HT-29 (cell line): ENCODE results near the gene OR10H1. TPM values are rescaled to one million over a fixed set of nuclear protein-coding genes. Genes with fewer than 3 reads are reported as not detected.
"Not testable (repeated sequence)": the region's sequence is repeated elsewhere in the genome, so short reads cannot be mapped to it uniquely, and the experiment has no call there.

ENCODE experiments used
- DNase-seq: peaks from one replicate; pipeline ENCODE4 v3.0.0-alpha.2; 2015; ENCODE audit warnings: low spot score
- total RNA-seq: library from RNA; depleted of rRNA; stranded (reverse); fragments of >200 nt; shearing (Covaris generic); gene quantifications from 2 replicates; pipeline ENCODE4 v1.2.3, GENCODE V29; 2014

Gene OR10H1
- total RNA-seq, 1 experiment from 2014 or later, result not detected

GRCh38 chr19:15828611-15829305 lies 13.3 kb upstream of the OR10H1 start:
- peak; percentile 70 for DNase-seq

DNA sequence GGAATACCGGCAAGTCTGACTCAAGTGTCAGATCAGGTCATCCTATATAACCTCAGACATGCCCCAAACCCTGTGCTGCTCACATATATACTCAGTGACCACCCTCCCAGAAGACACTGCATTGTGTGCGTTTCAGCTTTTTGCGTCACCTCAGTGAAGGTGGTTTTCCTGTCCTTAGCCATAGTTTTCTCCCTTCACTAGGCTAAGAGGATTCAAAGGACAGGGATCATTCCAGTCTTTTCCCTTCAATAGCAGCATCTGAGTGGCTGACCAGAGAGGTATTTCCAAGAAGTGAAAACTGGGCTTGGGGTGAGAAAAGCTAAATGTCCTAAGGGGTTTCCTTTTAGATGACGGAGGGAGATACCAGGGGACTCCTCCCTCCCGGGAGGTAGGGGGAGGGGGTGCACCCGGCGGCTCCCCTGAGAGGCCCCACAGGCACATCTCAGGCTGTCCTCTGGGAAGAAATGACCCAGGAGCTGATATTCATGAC lies 12.7 kb upstream of the OR10H1 start:
- no peak for DNase-seq

GRCh38 chr19:15825753-15826152 lies 10.3 kb upstream of the OR10H1 start:
- no peak for DNase-seq

DNA sequence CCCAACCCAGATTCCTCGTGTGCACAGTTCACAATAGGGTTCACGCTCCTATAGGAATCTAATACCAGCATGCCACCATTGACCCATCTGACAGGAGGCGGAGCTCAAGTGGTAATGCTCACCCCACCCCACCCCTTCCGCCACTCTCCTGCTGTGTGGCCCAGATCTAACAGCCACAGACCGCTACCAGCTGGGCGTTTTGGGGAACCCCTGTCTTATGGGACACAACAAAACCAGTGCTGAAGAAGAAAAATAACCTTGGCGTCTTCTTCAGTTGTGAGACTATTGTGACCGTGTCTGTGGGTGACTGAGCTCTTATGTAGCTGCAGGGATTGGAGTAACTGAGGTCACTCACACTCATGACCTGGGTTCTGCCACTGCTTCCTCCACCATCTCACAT lies 5.2 kb upstream of the OR10H1 start:
- no peak for DNase-seq

- DNase-seq, result no peak
Measured at GRCh38 chr19:15813916-15814315, 1.5 kb downstream of the OR10H1 start.

DNA sequence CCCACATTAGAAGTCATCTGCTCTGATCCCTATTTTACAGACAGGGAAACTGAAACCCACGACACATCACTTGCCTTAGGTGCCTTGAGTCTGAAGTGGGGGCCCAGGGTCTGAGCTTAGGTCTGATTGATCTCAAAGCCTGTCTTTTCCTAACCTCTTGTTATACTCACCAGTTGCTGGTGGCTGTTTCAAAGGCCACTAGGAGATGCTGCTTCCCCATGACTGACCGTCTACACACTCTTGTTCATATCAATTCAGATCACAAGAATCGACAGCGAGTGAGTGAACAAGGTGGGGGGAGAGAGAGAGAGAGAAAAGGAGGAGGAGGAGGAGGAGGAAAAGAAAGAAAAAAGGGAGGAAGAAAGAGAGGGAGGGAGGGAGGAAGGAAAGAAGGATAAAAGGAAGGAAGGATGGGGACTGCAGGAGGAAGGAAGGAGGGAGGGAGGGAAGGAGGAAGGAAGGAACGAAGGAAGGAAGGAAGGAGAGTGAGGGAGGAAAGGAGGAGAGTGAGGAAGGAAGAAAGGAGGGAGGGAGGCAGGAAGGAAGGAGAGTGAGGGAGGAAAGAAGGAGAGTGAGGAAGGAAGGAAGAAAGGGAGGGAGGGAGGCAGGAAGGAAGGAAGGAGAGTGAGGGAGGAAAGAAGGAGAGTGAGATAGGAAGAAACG lies 3.3 kb downstream of the OR10H1 start:
- DNase-seq, result peak; percentile 40

GRCh38 chr19:15811476-15811875 lies 4.0 kb downstream of the OR10H1 start:
- DNase-seq, result no peak

DNA sequence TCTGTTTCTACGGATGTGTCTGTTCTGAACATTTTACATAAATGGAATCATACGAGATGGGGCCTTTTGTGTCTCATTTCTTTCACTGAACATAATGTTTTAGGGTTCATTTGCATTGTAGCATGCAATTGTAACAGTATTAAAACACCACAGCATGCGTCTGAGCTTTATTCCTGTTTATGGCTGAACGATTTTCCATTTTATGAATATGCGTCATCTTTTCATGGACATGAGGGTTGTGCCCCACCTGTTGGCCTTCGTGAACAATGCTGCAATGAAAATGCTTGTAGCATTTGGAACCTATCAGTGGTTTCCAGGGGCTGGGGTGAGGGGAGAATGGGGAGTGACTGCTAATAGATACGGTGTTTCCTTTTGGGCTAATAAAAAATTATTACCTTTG lies 5.1 kb downstream of the OR10H1 start:
- peak; percentile 47 for DNase-seq

DNA sequence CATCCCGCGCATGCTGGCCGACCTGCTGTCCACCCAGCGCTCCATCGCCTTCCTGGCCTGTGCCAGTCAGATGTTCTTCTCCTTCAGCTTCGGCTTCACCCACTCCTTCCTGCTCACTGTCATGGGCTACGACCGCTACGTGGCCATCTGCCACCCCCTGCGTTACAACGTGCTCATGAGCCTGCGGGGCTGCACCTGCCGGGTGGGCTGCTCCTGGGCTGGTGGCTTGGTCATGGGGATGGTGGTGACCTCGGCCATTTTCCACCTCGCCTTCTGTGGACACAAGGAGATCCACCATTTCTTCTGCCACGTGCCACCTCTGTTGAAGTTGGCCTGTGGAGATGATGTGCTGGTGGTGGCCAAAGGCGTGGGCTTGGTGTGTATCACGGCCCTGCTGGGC lies 21.2 kb downstream of the OR10H1 start:
- not testable (repeated sequence) for DNase-seq

- DNase-seq, result peak; percentile 15
Measured at GRCh38 chr19:15790096-15790495, 25.4 kb downstream of the OR10H1 start.

DNA sequence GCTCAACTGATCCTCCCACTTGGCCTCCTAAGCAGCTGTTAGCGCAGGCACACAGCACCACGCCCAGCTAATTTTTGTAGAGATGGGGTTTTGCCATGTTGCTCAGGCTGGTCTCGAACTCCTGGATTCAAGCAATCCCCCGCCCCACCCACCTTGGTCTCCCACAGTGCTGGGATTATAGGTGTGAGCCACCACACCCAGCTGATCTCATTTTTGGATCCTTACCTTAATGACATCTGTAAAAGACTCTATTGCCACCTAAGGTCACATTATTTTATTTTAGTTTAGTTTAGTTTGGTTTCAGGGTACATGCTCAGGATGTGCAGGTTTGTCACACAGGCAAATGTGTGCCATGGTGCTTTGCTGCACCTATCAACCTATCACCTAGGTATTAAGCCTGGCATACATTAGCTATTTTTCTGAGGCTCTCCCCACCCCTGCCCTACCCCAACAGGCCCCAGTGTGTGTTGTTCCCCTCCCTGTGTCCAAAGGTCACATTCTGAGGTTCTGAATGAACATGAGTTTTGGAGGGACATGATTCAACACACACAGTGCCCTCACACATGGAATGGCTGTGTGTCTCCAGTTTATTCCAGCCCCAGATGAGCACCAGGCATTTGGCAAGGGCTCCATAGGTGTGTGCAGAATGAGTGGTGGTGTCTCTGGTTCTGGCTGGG lies 26.7 kb downstream of the OR10H1 start:
- peak; percentile 53 for DNase-seq

DNA sequence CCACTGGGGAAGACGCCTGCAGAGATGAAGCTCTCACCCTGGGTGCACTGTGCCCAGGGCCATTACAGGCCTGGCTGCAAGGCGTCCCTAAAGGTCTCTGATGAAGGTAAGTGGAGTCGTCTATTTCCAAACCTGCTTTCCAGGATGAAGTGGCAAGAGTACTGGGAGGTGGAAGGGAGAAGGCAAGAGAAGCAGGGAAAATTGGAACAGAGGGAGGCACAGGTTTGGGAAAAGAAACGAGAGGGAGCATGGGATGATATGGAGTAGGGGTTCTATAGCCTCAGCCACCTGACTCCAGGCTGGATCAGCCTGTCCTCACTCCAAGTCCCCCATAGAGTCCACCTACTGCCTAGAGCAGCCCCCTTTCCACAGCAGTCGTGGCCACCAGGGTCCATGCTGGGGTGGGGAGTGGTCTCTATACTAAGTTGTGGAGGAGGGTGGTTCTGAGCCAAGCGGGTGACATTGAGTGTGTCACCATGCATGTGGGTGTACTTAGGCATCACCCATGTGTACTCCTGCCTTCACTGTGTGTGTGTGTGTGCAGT lies 27.8 kb downstream of the OR10H1 start, which contains the start of gene OR10H5:
TSS of gene OR10H5 (plus strand) at position 51 of the 545 bp plus-strand sequence. CDS start 6,388 bp downstream, outside the sequence.
- DNase-seq, result no peak

DNA sequence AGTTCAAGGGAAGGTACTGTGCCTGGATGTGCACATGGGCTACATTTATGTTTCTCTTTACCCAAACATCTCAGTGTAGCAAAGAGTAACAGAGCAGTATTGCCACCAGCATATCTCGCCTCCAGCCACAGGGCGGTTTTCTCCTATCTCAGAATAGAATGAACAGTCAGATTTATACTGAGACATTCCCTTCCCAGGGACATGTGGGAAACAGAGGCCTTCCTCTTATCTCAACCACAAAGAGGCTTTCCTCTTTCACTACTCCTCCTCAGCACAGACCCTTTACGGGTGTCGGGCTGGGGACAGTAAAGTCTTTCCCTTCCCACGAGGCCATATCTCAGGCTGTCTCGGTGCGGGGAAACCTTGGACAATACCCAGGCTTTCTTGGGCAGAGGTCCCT lies 32.6 kb downstream of the OR10H1 start:
- not testable (repeated sequence) for DNase-seq

DNA sequence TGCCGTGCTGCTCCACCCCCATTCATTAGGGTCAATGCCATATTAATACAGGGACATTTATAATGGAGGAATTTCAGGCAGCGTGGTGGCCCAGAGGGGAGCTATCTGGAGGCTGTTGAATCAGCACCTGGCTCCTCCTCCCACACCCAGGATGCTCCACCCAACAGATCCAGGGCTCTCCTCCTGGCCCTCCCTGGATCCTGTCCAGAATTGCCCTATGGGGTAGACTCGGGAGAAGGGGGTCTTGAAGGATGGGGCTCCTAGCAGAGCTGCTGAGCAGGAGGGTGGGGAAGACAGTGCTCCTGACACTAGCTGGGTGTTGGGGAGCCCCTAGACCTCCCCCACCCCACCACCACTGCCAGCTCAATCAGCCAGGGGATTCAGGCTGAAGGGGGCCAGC lies 33.3 kb downstream of the OR10H1 start:
- DNase-seq, result no peak

DNA sequence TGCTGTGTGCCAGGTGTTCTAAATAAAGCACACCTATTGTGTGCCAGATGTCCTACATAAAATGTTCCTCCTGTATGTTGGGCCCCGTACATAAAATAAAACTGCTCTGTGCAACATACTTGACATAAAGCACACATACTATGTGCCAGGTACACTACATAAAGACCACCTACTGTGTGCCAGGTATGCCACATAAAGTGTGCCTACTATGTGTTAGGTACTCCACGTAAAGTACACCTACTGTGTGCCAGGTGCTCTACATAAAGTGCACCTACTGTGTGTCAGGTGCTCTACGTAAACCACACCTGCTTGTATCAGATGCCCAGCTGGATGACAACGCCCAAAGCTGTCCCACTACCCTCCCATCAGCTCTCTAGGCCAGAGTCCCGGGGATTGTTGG lies 33.8 kb downstream of the OR10H1 start:
- DNase-seq, result no peak

GRCh38 chr19:15780610-15781418 lies 34.6 kb downstream of the OR10H1 start:
- peak; percentile 34 for DNase-seq

DNA sequence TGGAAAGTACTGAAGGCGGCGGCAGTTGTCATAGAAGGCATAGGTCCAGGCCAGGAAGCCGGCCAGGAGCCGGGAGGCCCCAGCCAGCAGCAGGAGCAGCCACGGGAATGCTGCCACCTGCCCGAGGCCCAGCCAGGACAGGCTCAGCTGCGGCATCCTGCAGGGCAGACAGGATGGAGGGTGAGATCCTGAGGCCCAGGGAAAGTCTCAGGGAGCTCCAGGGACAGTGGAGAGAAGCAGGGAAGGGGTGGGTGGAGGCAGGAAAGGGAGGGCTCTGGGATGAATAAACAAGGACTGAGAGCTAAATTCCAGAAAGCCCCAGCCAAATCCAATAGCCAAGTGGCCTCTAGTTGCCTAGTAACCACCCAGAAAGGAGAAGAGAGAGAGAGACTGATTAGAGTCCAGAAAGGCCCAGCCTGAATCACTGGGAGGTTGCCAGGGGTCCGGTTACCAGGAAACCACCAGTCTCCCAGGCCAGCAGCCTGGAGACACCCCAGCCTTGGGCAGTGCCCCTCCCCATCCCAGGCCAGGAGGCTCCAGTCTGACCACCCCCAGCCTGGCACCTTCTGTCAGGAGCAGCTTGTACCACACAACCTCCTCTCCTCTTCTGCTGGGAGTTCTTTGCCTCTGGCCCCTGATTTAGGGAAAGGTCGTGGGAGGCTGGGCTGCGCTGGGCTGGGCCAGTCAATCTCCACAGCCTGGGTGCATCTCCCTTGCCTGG lies 35.5 kb downstream of the OR10H1 start:
- peak; percentile 25 for DNase-seq

- DNase-seq, result no peak
Measured at GRCh38 chr19:15776991-15777970, 38.2 kb downstream of the OR10H1 start.

- no peak for DNase-seq
Measured at GRCh38 chr19:15776264-15776663, 39.2 kb downstream of the OR10H1 start.
